ENCODE measurements around the gene RANBP3. TPM values are rescaled to one million over a fixed set of nuclear protein-coding genes. Genes with fewer than 3 reads are reported as not detected.
"Not testable (repeated sequence)": the region's sequence is repeated elsewhere in the genome, so short reads cannot be mapped to it uniquely, and the experiment has no call there.

Gene RANBP3
- total and polyA plus RNA-seq, 2 experiments from 2014 or later, result 41.8 to 50.0 TPM

DNA sequence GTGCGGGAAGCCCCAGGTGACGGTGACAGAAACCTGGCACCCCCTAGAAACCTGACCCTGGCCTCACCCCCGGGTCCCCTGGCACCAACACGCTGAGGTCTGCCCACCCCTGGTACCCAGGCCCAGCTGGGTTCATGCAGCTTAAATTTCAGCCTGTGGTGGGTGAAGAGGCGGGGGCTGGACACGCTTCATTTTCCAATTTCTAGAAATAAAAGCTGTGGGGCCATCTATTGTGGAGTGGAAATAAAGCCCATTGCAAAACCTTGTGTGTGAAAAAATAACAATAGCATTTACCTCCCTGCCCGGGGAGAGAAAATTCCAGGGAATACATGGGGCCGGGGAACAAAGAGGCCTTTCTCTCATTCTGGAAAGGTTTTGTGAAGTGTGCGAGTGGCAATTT is 100.1 kb downstream of the RANBP3 start:
- 56 to 60% methylated on average over 9 of the region's 9 CpGs for WGBS, 2 experiments (ENCODE audit: low coverage in 1 of 2, low lambda C conversion rate in 2 of 2, missing lambda C conversion rate in 2 of 2)
- H3K27me3 ChIP-seq (replicated peaks; ENCODE audit: insufficient read depth), result peaks cover 13% of the 10 kb centered on the region; the same call in 1 of the 2 replicates
- H3K36me3 ChIP-seq (ENCODE audit: low read depth), result no peaks in the 10 kb centered on the region
- in situ Hi-C loops (cut with MboI), result no loop called here
- H3K27ac ChIP-seq, result no peak overlapping the region
- H3K4me1 ChIP-seq (ENCODE audit: insufficient read depth), result peaks cover 3% of the 10 kb centered on the region; the same call in 1 of the 2 replicates
- no peak overlapping the region for H2AFZ ChIP-seq
- no peak for DNase-seq
- H4K20me1 ChIP-seq (ENCODE audit: insufficient read depth), result no peaks in the 10 kb centered on the region
- H3K4me3 ChIP-seq, result no peak overlapping the region
- H3K79me2 ChIP-seq (ENCODE audit: insufficient read depth), result no peaks in the 10 kb centered on the region
- no peak for TF ChIP-seq EZH2phosphoT487 (IDR thresholded peaks at IDR 0.05; ENCODE audit: insufficient read depth, low read depth)
- TF ChIP-seq EZH2 (IDR thresholded peaks at IDR 0.05; ENCODE audit: insufficient read depth, poor library complexity, severe bottlenecking), result no peak
- no peaks in the 10 kb centered on the region for H3K9me3 ChIP-seq (ENCODE audit: low read depth)
- H3K9ac ChIP-seq, result no peak overlapping the region
- no peaks in the 10 kb centered on the region for H3F3A ChIP-seq (ENCODE audit: insufficient read depth)
- H3K4me2 ChIP-seq (ENCODE audit: unreplicated experiment), result no peak overlapping the region
- H3K9me2 ChIP-seq (ENCODE audit: insufficient read depth), result no peaks in the 10 kb centered on the region

DNA sequence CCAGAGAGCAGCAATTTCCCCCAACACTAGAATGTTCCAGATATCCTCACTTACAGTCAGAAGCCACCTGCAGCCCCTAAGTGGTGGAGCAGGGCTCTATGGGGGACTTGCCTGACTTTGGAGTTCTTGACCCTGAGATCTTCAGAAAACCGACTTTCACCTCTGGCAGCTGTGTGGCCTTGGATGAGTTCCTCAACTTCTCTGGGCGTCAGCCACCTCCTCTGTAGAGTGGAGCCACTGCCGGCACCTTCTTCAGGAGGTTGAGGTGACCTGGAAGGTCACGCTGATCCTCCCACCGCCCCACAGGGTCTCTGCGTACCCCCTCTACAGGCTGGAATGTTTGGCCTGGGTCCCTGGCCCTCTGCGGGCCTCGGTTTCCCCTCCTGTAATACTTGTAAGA is 100.5 kb downstream of the RANBP3 start:
- Histone ChIP-seq H4K20me1 (ENCODE audit: insufficient read depth) (no peaks in the 10 kb centered on the region), H2AFZ (no peak overlapping the region), H3K9me3 (ENCODE audit: low read depth) (no peaks in the 10 kb centered on the region), H3K4me1 (ENCODE audit: insufficient read depth) (peaks cover 3% of the 10 kb centered on the region; the same call in 1 of the 2 replicates), H3F3A (ENCODE audit: insufficient read depth) (no peaks in the 10 kb centered on the region), H3K9me2 (ENCODE audit: insufficient read depth) (no peaks in the 10 kb centered on the region), H3K27me3 (replicated peaks; ENCODE audit: insufficient read depth) (peaks cover 13% of the 10 kb centered on the region; the same call in 1 of the 2 replicates), H3K79me2 (ENCODE audit: insufficient read depth) (no peaks in the 10 kb centered on the region), H3K36me3 (ENCODE audit: low read depth) (no peaks in the 10 kb centered on the region), H3K4me2 (ENCODE audit: unreplicated experiment) (no peak overlapping the region), H3K9ac (no peak overlapping the region), H3K4me3 (no peak overlapping the region), H3K27ac (no peak overlapping the region)
- no peak for DNase-seq
- no peak for TF ChIP-seq EZH2phosphoT487 (IDR thresholded peaks at IDR 0.05; ENCODE audit: insufficient read depth, low read depth)
- WGBS, 2 experiments (ENCODE audit: low coverage in 1 of 2, low lambda C conversion rate in 2 of 2, missing lambda C conversion rate in 2 of 2), result 58 to 70% methylated on average over 8 of the region's 8 CpGs
- in situ Hi-C loops (cut with MboI), result no loop called here

GRCh38 chr19:5874496-5874895 is 103.4 kb downstream of the RANBP3 start:
- H3K36me3 ChIP-seq (ENCODE audit: low read depth); H3K9ac ChIP-seq; H3K9me2 ChIP-seq (ENCODE audit: insufficient read depth); H3K4me3 ChIP-seq; H3K79me2 ChIP-seq (ENCODE audit: insufficient read depth); H3K27ac ChIP-seq; H3K9me3 ChIP-seq (ENCODE audit: low read depth); H2AFZ ChIP-seq; H4K20me1 ChIP-seq (ENCODE audit: insufficient read depth); H3K4me2 ChIP-seq (ENCODE audit: unreplicated experiment); H3K4me1 ChIP-seq (ENCODE audit: insufficient read depth); H3F3A ChIP-seq (ENCODE audit: insufficient read depth); in situ Hi-C loops (cut with MboI): not testable (repeated sequence)
- peaks cover 11% of the 10 kb centered on the region; the same call in 1 of the 2 replicates for H3K27me3 ChIP-seq (replicated peaks; ENCODE audit: insufficient read depth)
- 68 to 70% methylated on average over 7 of the region's 7 CpGs for WGBS, 2 experiments (ENCODE audit: low coverage in 1 of 2, low lambda C conversion rate in 2 of 2, missing lambda C conversion rate in 2 of 2)
- peak; percentile 72 for DNase-seq

DNA sequence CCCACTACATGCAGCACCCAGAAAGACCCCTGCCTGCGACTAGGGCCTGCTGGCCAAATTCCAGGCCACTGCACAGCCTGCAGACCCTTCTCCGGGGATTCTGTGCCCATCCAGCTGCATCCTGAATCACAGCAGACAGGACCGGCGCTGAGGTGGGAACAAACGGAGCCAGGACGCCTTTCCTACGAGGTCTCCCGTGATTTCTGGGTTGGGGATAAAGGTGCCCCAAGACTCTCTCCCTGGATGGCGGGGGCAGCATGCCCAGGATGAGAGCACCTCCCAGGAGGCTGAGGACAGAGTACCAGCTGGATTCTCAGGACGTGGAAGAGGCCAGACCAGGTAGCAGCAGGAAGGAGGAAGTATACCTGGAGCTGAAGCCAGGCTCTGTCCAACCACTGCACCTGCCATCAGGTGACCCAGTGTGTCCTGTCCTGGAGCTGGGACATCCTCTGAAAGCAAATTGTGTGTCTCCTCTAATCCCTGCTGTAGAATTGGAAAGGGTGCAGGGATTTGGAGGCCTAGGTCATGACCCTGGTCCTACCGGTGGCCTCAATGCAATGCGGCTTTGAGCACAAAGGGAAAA is 104.2 kb downstream of the RANBP3 start:
- TF ChIP-seq EZH2 (IDR thresholded peaks at IDR 0.05; ENCODE audit: insufficient read depth, poor library complexity, severe bottlenecking) (no peak), EZH2phosphoT487 (IDR thresholded peaks at IDR 0.05; ENCODE audit: insufficient read depth, low read depth) (no peak)
- Histone ChIP-seq H3K9me3 (ENCODE audit: low read depth) (no peaks in the 10 kb centered on the region), H3K79me2 (ENCODE audit: insufficient read depth) (no peaks in the 10 kb centered on the region), H3K9ac (no peak overlapping the region), H4K20me1 (ENCODE audit: insufficient read depth) (no peaks in the 10 kb centered on the region), H3K9me2 (ENCODE audit: insufficient read depth) (no peaks in the 10 kb centered on the region), H2AFZ (no peak overlapping the region), H3K27ac (no peak overlapping the region), H3K36me3 (ENCODE audit: low read depth) (no peaks in the 10 kb centered on the region), H3K27me3 (replicated peaks; ENCODE audit: insufficient read depth) (peaks cover 11% of the 10 kb centered on the region; the same call in 1 of the 2 replicates), H3K4me2 (ENCODE audit: unreplicated experiment) (no peak overlapping the region), H3K4me3 (no peak overlapping the region), H3F3A (ENCODE audit: insufficient read depth) (no peaks in the 10 kb centered on the region), H3K4me1 (ENCODE audit: insufficient read depth) (no peaks in the 10 kb centered on the region)
- 70 to 71% methylated on average over 12 of the region's 12 CpGs for WGBS, 2 experiments (ENCODE audit: low coverage in 1 of 2, low lambda C conversion rate in 2 of 2, missing lambda C conversion rate in 2 of 2)
- in situ Hi-C loops (cut with MboI), result no loop called here
- DNase-seq, result no peak

DNA sequence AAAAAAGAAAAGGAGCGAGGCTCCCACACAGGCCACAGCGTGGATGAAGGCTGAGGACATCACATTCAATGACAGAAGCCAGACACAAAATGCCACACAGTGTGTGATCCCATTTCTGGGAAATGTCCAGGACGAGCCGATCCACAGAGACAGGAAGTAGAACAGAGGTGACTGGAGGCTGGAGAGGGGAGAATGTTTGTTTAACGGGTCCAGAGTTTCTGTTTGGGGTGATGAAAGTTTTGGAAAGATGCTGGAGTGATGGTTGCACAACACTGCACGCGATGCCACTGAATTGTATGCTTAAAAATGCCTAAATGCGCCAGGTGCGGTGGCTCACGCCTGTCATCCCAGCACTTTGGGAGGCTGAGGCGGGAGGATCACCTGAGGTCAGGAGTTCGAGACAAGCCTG is 107.0 kb downstream of the RANBP3 start:
- no peak for DNase-seq
- H3F3A ChIP-seq (ENCODE audit: insufficient read depth), result no peaks in the 10 kb centered on the region
- in situ Hi-C loops (cut with MboI), result no loop called here
- no peaks in the 10 kb centered on the region for H3K9me2 ChIP-seq (ENCODE audit: insufficient read depth)
- H2AFZ ChIP-seq, result no peak overlapping the region
- no peak overlapping the region for H3K9ac ChIP-seq
- no peak overlapping the region for H3K4me2 ChIP-seq (ENCODE audit: unreplicated experiment)
- H3K79me2 ChIP-seq (ENCODE audit: insufficient read depth), result no peaks in the 10 kb centered on the region
- H3K27me3 ChIP-seq (replicated peaks; ENCODE audit: insufficient read depth), result 0 out of 2 replicates have a peak, but pooled peaks cover 4% of the 10 kb centered on the region
- no peaks in the 10 kb centered on the region for H4K20me1 ChIP-seq (ENCODE audit: insufficient read depth)
- no peaks in the 10 kb centered on the region for H3K9me3 ChIP-seq (ENCODE audit: low read depth)
- WGBS, 2 experiments (ENCODE audit: low coverage in 1 of 2, low lambda C conversion rate in 2 of 2, missing lambda C conversion rate in 2 of 2), result 64 to 67% methylated on average over 12 of the region's 12 CpGs
- H3K27ac ChIP-seq, result no peak overlapping the region
- TF ChIP-seq EZH2phosphoT487 (IDR thresholded peaks at IDR 0.05; ENCODE audit: insufficient read depth, low read depth) (no peak), EZH2 (IDR thresholded peaks at IDR 0.05; ENCODE audit: insufficient read depth, poor library complexity, severe bottlenecking) (no peak)
- no peaks in the 10 kb centered on the region for H3K36me3 ChIP-seq (ENCODE audit: low read depth)
- no peak overlapping the region for H3K4me3 ChIP-seq
- H3K4me1 ChIP-seq (ENCODE audit: insufficient read depth), result no peaks in the 10 kb centered on the region
